ENCODE results near the gene PCBP4.
"Not testable (repeated sequence)": the region's sequence is repeated elsewhere in the genome, so short reads cannot be mapped to it uniquely, and the experiment has no call there.

Gene PCBP4

DNA sequence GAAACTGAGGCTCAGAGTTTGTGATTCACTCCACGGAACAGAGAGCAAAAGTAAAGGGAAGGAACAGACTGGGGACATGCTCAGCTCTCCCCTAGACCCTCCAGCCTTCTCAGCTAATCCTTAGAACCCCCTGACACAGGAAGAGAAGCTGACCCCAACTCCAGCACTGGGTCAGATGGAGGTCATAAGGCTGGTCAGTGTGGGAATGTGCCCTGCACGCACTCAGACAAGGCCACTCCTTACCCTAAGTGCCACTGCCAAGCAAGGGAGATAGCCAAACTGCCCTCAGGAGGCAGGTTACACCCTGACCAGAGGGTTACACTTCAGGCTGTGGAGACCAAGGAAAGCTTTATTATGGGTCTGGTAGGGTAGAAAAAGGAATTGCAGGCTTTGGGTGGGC lies 27.3 kb upstream of the PCBP4 start:
- ATAC-seq, result no peak
- DNase-seq, result no peak

DNA sequence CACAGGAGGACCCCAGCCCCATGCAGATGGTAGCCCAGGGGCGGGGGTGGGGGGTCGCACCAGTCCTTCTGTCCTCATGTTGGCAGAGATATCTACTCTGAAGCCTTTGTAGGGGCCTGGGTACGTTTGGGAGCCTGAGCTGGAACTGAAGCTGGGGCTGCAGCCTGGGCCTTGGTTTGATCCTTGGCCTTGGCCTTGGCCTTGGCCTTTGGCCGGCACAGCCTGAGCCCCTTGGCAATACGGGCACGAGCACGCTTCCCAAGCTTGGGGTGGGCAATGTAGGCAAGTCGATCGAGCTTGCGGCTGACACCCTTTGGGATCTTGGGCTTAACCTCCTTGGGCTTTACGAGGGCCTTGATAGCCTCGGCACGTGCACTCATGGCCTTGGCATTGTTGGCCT lies 26.4 kb upstream of the PCBP4 start:
- not testable (repeated sequence) for ATAC-seq, DNase-seq

DNA sequence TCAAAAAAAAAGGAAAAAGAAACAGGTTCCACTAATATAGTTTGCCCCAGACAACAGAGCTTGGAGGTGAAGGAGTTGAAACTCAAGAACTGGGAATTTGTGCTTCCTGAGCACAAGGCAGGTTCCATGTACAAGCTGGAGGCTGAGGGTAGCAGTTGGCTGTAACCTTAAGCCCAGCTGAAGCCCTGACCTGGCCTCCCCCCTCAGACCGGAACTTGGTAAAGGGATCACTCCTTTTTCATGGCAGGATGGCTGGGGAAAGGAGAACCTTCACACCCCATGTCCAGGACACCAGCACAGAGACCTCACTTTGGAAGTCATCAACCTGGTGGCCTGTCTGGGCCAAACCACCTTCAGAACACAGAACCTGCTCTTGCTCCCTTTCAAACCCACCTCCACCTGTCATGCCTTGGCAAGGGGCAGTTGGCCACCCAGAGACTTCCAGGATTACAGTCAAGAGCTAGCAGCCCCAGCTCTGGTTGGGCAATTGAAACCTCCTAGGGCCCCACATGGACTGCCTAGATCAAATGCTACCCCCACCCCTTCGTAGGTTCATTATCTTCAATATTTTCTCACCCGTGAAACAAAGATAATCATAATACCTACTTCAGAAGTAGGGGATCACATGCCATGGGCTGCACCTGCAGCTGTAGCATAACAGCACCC lies 24.9 kb upstream of the PCBP4 start:
- DNase-seq, result no peak
- no peak for ATAC-seq

DNA sequence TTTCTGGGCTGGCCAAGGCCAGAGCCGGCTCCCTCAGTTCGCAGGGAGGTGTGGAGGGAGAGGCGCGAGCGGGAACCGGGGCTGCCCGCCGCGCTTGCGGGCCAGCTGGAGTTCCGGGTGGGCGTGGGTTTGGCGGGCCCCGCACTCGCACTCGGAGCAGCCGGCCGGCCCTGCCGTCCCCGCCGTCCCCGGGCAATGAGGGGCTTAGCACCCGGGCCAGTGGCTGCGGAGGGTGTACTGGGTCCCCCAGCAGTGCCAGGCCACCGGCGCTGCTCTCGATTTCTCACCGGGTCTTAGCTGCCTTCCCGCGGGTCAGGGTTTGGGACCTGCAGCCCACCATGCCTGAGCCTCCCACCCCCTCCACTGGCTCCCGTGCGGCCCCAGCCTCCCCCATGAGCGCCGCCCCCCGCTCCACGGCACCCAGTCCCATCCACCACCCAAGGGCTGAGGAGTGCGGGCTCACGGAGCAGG lies 23.3 kb upstream of the PCBP4 start:
- ATAC-seq, DNase-seq: not testable (repeated sequence)

DNA sequence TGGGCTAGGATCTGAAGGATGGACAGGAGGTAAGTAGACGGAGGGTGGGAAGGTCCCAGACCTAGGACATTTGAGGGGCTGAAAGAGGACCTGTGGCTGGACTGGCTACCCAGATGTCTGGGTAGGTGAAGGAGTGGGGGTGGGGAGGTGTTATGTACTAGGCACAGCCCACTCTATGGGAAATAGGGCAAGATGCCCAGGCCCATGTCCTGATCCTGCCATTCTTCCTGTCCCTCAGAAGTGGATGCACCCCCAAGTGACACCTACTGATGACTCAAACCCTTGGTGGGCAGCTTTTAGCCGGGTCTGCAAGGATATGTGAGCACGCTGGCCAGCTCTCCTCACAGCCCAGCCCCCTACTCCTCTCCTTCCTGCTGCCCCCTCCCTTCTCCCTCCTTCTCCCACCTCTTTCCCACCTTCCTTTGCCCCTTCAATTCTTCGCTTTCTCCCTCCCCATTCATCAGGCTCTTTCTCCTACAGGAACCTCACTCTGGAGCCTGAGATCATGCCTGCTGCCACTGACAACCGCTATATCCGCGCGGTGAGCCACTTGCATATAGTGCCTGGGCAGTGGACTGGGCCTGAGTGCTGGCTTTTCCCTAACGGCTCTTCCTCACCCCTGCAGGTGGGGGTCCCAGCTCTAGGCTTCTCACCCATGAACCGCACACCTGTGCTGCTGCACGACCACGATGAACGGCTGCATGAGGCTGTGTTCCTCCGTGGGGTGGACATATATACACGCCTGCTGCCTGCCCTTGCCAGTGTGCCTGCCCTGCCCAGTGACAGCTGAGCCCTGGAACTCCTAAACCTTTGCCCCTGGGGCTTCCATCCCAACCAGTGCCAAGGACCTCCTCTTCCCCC lies 21.3 kb upstream of the PCBP4 start:
- DNase-seq, result no peak
- no peak for ATAC-seq

DNA sequence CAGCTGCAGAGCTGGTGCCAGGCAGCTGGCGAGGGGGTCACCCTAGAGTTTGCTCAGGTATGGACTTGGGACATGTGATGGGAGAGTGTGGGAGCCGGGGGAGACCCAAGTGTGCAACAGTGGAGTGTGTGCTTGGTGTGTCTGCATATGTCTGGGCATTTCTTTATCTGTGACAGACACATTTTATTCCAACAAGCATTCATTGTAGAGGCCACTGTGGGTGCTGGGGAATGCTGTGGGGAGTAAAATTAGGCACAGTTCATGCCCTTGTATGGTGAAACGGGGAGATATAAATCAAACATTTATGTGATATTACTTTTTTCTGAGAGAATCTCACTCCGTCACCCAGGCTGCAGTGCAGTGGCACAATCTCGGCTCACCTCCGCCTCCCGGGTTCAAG lies 20.3 kb upstream of the PCBP4 start:
- ATAC-seq (no peak), DNase-seq (no peak)

DNA sequence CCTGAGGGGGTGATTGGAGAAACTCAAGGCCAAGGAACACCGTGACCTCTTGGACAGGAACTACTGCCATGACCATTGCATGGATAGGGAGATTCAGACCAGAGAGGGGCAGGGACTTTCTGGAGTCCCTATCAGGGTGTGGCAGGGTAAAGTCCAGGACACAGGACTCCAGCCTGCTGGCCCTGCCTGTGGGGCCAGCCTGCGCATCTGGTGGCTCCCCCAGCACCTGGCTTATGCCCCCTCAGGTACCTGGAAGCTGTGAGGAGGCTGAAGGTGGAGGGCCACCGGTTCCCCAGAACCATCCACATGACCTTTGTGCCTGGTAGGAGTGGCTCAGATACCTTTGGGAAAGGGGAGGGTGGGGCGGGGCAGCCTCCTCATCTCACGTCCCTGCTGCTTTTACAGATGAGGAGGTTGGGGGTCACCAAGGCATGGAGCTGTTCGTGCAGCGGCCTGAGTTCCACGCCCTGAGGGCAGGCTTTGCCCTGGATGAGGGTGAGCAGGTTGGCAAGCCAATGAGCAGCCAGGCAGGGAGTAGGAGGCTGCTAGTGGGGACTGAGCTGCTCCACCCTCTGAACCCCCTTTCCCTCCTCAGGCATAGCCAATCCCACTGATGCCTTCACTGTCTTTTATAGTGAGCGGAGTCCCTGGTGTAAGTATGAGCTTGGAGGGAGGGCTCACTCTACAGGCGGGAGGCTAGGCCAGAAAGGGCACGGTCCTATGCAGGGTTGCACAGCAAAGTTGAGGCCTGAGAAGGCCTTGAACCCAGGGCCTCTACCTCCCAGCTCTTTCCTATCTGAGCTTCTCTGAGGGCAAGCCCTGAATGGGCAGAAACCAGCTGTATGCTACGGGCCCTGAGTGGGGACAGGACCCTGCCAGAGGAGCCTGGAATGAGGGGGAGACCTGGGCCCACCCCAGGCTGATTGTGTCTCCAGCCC lies 19.0 kb upstream of the PCBP4 start:
- ATAC-seq, result no peak

DNA sequence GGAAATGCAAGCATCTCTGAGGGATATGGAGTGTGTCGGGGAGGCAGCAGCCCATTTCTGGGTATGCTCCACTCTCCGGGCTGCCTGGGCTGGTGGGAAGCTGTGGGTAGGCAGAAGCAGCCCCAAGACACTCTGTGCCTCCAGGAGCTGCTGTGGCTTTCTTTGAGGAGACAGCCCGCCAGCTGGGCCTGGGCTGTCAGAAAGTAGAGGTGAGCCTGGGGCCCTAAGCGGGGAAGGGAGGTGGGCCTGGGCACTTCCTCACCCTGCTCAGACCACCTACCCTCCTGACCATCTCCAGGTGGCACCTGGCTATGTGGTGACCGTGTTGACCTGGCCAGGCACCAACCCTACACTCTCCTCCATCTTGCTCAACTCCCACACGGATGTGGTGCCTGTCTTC lies 17.8 kb upstream of the PCBP4 start:
- no peak for ATAC-seq

More for the DNA sequence above, 19.0 kb upstream of the PCBP4 start:
- DNase-seq, result no peak

DNA sequence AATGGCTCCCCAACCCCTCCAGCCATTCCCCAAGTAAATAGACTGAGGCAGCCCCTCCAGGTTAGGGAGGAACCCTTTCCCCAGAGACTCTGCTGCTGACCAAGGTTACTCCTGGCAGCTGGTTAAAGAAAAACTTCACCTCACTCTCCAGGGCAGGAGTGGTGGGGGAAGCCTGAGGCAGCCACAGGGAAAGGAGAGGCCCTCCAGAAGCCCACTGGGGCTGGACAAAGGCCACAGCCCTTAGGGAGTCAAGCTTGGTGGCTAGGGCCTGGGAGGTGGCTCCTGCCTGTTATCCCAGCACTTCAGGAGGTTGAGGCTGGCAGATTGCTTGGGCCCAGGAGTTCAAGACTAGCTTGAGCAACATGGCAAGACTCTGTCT lies 17.0 kb upstream of the PCBP4 start:
- ATAC-seq (no peak), DNase-seq (no peak)

More for the DNA sequence above, 17.8 kb upstream of the PCBP4 start:
- DNase-seq, result no peak

DNA sequence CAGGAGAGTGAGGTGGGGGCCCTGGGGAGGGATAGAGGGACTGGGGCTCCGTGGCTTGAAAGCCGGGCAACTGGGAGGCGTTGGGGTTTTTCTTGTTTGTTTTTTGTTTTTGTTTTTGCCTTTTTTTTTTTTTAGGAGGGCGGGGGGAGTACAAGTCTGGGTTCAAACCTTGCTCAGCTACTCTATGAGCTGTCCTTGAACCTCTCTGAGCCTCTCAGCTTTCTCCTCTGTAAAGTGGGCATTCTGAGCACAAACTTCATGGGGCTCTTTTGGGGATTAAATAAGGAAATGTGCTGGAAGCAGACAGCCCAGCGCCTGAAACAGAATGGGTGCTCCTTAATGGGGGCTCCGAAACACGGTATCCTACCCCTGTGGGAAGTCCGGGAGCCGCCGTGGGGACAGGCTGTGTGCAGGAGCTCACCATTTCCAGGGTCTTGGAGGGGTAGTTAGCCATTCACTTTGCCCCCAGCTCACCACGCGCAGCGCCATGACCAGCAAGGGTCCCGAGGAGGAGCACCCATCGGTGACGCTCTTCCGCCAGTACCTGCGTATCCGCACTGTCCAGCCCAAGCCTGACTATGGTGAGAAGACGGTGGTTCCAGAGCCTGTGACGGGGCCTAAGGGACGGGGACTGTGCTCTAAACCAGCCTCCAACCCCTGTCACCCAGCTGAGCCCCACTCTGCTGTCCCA lies 16.5 kb upstream of the PCBP4 start:
- DNase-seq, result no peak
- no peak for ATAC-seq

DNA sequence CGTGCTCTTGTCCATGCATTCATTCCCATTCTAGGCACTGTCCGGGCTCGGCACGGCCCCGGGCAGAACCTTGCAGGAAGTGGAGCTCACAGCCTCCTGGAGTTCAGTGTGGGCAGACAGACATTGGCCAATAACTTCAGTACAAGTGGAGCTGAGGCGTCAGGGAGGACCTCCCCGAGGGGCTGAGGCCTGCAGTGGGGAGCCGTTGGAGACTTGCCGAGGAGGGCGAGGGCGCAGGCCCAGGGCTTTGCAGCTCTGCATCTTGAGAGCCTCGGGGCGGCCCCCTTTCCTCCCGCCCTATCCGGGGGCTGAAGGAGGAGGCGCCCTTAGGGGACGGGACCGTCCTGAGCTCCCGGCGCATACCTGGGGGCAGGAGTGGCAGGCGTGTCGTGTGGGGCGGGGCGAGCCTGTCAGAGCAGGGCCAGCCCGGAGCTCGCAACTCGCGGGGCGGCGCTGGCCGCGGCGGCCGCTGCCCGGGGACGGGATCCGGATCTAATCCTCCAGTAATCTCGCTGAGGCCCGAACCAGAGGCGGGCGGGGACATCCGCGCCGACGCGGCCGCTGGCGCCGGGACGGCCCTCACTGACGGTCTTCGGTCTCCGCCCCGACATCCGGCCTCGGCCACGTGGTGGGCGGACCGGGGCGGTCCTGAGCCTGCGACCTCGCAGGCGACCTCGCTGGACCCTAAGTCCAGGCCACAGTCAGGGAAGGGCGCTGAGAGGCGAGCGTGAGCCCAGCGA lies 15.8 kb upstream of the PCBP4 start, which contains the start of gene ACY1:
TSS of gene ACY1 (plus strand) at position 698 of the 740 bp plus-strand sequence. CDS start 530 bp downstream, outside the sequence.
- peak; percentile 89 for DNase-seq
- peak; percentile 94 for ATAC-seq

DNA sequence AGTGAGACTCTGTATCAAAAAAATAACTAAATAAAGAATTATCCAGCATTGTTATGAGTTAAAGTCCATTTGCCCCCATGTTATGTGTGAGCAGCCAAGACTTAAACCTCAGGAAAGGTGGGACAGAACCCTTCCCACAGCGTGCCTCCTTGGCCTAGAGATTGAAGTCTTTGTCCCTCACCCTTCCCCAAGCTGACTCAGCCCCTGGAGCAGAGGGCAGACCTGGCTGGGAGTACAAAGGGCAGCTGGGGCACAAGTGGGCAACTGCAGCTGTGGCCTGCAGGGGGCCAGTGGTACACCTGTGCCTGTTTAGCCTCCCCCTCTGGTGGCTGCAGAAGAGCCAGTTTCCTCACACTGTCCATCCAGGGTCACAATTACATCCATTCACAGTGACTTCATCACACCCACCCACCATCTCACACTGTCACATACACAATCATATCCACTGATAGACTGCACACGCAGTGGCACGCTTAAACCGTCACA lies 15.1 kb upstream of the PCBP4 start:
- peak; percentile 60 for DNase-seq
- ATAC-seq, result peak; percentile 48

DNA sequence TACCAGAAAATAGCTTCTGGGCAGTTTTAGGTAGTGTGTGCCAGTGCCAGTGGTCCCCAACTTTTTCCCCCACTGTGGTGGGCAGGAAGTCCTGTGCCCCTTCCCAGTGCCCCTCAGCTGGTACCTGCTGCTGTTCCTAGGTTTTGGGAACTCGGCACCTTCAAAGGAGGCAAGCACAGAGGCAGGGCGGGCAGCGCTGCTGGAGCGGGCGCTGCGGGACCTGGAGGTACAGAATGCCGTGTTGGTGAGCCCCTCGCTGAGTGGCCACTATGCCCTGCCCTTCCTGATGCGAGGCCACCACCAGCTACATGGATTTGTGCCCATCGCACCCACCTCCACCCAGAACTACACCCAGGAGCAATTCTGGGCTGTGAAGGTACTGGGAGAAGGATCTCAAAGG lies 13.0 kb upstream of the PCBP4 start:
- DNase-seq (no peak), ATAC-seq (no peak)

DNA sequence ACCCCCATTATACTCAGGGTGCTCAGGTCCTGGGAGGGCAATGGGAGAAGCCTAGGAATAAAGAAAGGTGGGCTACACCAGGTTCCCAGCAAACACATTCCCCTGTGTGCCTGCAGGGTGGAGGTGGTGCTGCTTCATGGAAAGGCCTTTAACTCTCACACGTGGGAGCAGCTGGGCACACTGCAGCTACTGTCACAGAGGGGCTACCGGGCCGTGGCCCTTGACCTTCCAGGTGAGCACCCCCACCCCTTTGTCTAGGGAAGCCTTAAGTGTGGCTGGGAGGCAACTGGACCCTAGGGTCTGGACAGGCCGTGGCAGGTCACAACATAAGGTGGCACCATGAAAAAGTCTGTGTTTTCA lies 10.9 kb upstream of the PCBP4 start:
- ATAC-seq, result no peak
- DNase-seq, result no peak

DNA sequence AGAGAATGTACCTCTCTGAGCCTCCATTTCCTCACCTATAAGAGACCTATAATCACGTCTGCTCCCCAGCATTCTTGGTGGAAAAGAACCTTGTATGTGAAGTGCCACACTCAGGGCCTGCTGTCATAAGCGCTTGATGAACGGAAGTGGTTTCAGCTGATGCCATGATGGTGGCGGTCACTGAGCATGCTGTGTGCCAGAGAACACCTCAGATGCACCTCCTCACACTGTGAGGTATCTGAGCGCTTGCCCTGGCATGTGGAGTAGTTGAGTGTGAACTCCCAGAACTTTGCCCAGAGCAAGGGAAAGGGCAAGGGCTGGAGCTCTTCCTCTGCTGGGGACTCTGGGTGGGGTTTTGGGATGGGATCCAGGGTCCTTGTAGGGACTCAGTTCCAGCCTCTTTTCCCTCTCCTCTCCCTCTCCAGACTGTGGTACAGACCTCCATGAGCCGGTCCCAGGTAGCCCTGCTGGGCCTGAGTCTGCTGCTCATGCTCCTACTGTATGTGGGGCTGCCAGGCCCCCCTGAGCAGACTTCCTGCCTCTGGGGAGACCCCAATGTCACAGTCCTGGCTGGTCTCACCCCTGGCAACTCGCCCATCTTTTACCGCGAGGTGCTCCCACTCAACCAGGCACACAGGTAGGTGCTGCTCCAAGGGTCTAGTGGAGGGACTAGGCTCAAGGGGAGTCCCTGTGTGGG lies 10.3 kb upstream of the PCBP4 start:
- DNase-seq (no peak), ATAC-seq (no peak)

DNA sequence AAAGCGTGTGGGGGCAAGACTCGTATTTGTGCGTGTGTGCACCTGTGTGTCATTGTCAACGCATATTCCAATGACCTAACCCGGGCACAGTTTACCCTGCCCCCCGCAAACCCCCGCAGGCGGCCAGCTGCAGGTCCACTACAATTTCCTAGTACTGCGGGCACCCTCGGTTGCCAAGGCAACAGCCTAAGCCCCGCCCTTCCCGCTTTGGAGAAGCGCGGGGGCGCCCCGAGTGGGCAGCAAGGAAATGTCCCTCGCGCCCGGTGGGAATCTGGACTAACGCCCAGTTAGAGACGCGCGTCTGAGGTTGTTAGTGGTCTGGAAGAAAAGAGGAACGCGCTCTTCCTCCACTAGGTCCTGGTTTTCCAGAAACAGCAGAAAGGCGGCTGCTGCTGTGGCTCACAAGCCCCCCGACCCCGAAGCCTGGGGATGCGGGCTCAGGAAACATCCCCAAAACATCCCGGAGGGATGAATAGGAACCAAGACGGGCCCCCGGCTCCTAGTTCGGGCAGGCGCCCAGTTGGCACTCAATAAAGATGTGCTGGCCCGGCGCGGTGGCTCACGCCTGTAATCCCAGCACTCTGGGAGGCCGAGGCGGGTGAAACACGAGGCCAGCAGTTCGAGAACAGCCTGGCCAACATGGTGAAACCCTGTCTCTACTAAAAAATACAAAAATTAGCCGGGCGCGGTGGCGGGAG lies 8.7 kb upstream of the PCBP4 start:
- no peak for ATAC-seq
- peak; percentile 58 for DNase-seq

DNA sequence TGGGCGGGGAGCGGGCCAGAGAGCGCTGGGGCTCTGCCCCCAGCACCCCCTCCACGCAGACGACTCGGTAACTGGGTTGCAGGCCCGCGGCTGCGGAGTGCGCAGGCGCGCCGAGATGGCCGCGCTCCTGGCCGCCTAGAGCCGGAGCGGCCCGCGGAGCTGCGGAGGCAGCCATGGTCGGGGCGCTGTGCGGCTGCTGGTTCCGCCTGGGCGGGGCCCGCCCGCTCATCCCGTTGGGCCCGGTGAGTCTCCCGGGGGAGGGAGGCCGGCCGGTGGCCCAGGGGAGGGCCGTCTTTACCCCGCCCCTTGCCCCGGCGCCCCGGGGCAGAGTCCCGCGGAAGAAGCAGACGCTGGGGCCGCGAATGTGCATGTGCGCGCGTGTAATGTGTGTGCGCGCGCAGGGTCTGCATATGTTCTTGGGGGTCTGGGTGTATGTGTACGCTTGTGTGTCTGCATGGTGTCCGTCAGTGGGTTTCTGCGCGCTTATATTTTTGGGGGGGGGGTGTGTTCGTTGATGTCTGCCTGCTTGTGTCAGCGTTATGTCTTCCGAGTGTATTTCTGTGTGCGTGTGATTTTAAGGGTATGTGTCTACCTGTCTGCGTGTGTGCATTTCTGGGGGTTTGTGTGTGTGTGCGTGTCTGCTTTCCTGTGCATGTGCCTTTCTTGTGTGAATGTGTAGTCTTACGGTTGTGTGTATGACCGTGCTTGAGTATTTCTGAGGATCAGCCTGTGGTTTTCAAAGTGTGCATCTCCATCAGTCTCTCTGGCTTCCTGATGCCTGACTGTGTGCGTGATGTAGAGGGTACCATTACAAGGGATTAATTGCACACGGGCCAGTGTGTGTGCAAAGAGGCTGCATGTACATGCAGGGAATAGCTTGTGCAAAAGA lies 8.0 kb upstream of the PCBP4 start, which contains the start of gene ABHD14A:
TSS of gene ABHD14A (plus strand) at position 102 of the 889 bp plus-strand sequence. CDS start at position 174, 72 bp downstream.
- ATAC-seq (peak; percentile 79), DNase-seq (peak; percentile 77)

DNA sequence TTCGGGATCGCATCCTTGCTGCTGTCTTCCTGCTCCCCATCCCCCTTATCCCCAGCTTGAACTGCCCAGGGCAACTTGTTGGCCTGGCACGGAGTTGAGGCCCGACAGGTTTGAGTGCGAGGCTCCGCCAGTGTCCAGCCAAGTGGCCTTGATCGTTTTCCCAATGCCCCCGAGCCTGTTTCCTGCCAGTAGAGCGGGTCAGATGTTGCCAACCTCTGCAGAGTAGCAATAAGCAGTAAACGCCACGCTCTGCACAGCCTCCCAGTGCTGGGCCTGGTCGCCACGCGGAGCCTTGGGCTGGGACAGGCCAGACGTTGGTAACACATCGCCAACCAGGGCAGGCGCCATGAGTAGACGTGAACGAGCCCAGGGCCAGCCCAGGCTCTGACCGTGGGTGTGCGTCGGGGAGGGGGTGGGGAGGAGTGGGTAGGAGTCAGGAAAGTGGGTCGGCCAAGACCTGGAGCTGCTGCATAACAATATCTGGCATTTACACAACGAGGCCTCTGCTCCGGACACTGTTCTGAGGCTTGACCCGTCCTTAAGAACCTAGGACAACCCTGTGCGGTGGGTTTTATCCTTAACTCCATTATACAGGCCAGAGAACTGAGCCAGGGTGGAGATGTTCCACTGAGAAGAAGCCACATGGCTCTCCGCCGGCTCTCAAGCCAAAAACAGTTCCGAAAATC lies 7.2 kb upstream of the PCBP4 start:
- ATAC-seq (peak; percentile 26), DNase-seq (peak; percentile 37)
